ENCODE results near the gene TMEM151A.

DNA sequence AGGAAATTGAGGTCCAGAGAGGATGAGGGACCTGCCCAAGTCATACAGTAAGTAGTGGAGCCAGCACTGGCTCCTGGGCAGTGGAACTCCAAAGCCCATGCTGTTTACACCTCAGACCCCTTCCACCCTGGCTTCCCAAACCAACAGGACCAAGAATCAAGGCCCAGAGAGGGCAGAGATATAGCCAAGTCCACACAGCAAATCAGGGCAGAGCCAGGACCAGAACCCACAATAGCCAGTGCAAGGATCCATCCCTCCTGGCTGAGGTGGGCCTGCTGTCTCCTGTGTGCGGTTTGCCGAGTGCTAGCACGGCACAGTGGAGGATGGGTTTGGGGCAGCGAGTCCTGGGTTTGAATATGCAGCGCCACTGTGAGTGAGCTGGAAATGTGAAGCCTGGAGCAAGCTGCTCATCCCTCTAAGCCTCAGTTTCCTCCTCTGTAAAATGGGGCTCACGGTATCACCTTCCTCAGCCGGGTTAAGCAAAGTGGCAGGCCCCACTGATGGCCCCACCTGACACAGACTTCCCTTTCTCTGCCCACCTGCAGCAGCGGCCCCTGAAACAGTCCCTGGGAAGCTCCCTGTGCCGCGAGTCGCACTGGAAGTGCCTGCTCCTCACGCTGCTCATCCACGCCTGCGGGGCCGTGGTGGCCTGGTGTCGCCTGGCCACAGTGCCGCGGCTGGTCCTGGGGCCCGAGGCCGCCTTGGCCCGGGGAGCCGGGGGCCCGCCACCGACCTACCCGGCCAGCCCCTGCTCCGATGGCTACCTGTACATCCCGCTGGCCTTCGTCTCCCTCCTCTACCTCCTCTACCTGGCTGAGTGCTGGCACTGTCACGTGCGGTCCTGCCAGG, 2.3 kb downstream of the TMEM151A start:
- TF ChIP-seq, protein P1, sequence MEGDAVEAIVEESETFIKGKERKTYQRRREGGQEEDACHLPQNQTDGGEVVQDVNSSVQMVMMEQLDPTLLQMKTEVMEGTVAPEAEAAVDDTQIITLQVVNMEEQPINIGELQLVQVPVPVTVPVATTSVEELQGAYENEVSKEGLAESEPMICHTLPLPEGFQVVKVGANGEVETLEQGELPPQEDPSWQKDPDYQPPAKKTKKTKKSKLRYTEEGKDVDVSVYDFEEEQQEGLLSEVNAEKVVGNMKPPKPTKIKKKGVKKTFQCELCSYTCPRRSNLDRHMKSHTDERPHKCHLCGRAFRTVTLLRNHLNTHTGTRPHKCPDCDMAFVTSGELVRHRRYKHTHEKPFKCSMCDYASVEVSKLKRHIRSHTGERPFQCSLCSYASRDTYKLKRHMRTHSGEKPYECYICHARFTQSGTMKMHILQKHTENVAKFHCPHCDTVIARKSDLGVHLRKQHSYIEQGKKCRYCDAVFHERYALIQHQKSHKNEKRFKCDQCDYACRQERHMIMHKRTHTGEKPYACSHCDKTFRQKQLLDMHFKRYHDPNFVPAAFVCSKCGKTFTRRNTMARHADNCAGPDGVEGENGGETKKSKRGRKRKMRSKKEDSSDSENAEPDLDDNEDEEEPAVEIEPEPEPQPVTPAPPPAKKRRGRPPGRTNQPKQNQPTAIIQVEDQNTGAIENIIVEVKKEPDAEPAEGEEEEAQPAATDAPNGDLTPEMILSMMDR (IDR thresholded peaks at IDR 0.05), result no peak
- no peak for TF ChIP-seq POLR2A (IDR thresholded peaks at IDR 0.05)

Measured in Peyer's patch (tissue), 4 donors.